Measurements from ENCODE around the gene NYNRIN.

The NYNRIN gene

GRCh38 chr14:24397639-24398292 lies 1.0 kb upstream of the NYNRIN start:
- Histone ChIP-seq H3K4me1 (ENCODE audit: control insufficient read depth, insufficient read depth, low read length) (peaks cover 19% of the 10 kb centered on the region), H3K9me3 (ENCODE audit: control insufficient read depth, low read length) (no peaks in the 10 kb centered on the region), H3K27me3 (replicated peaks; ENCODE audit: control insufficient read depth, insufficient read depth, low read length) (no peaks in the 10 kb centered on the region), H3K9ac (ENCODE audit: low read length) (peak overlapping the region; percentile 35), H3K4me3 (ENCODE audit: low read length) (no peak overlapping the region), H3K36me3 (ENCODE audit: control insufficient read depth, insufficient read depth, low read length, severe bottlenecking) (no peaks in the 10 kb centered on the region)
- DNase-seq (ENCODE audit: low read depth) = no peak

GRCh38 chr14:24398293-24398652 lies 530 bp upstream of the NYNRIN start:
- Histone ChIP-seq H3K4me3 (ENCODE audit: low read length) (no peak overlapping the region), H3K9me3 (ENCODE audit: control insufficient read depth, low read length) (no peaks in the 10 kb centered on the region), H3K9ac (ENCODE audit: low read length) (peak overlapping the region; percentile 35), H3K27me3 (replicated peaks; ENCODE audit: control insufficient read depth, insufficient read depth, low read length) (no peaks in the 10 kb centered on the region), H3K4me1 (ENCODE audit: control insufficient read depth, insufficient read depth, low read length) (peaks cover 24% of the 10 kb centered on the region), H3K36me3 (ENCODE audit: control insufficient read depth, insufficient read depth, low read length, severe bottlenecking) (no peaks in the 10 kb centered on the region)
- DNase-seq (ENCODE audit: low read depth) = no peak

- peak; percentile 22 for DNase-seq (ENCODE audit: low read depth)
- Histone ChIP-seq H3K27me3 (replicated peaks; ENCODE audit: control insufficient read depth, insufficient read depth, low read length) (no peaks in the 10 kb centered on the region), H3K9me3 (ENCODE audit: control insufficient read depth, low read length) (no peaks in the 10 kb centered on the region), H3K4me3 (ENCODE audit: low read length) (peak overlapping the region; percentile 76), H3K36me3 (ENCODE audit: control insufficient read depth, insufficient read depth, low read length, severe bottlenecking) (no peaks in the 10 kb centered on the region), H3K9ac (ENCODE audit: low read length) (peak overlapping the region; percentile 67), H3K4me1 (ENCODE audit: control insufficient read depth, insufficient read depth, low read length) (peaks cover 30% of the 10 kb centered on the region)
Measured at GRCh38 chr14:24399447-24399822, 632 bp downstream of the NYNRIN start.

GRCh38 chr14:24399999-24400718 lies 1.4 kb downstream of the NYNRIN start:
- no peak for DNase-seq (ENCODE audit: low read depth)
- H3K9ac ChIP-seq (ENCODE audit: low read length) = no peak overlapping the region
- no peaks in the 10 kb centered on the region for H3K36me3 ChIP-seq (ENCODE audit: control insufficient read depth, insufficient read depth, low read length, severe bottlenecking)
- no peaks in the 10 kb centered on the region for H3K9me3 ChIP-seq (ENCODE audit: control insufficient read depth, low read length)
- H3K4me3 ChIP-seq (ENCODE audit: low read length) = peak overlapping the region; percentile 76
- H3K4me1 ChIP-seq (ENCODE audit: control insufficient read depth, insufficient read depth, low read length) = peaks cover 30% of the 10 kb centered on the region
- no peaks in the 10 kb centered on the region for H3K27me3 ChIP-seq (replicated peaks; ENCODE audit: control insufficient read depth, insufficient read depth, low read length)

- no peak for DNase-seq (ENCODE audit: low read depth)
Measured at GRCh38 chr14:24401810-24402702, 3.3 kb downstream of the NYNRIN start.

GRCh38 chr14:24403294-24403998 lies 4.6 kb downstream of the NYNRIN start:
- no peaks in the 10 kb centered on the region for H3K36me3 ChIP-seq (ENCODE audit: control insufficient read depth, insufficient read depth, low read length, severe bottlenecking)
- peaks cover 30% of the 10 kb centered on the region for H3K4me1 ChIP-seq (ENCODE audit: control insufficient read depth, insufficient read depth, low read length)
- H3K27me3 ChIP-seq (replicated peaks; ENCODE audit: control insufficient read depth, insufficient read depth, low read length) = no peaks in the 10 kb centered on the region
- H3K4me3 ChIP-seq (ENCODE audit: low read length) = peak overlapping the region; percentile 27
- no peaks in the 10 kb centered on the region for H3K9me3 ChIP-seq (ENCODE audit: control insufficient read depth, low read length)
- DNase-seq (ENCODE audit: low read depth) = peak; percentile 57
- H3K9ac ChIP-seq (ENCODE audit: low read length) = no peak overlapping the region

More at GRCh38 chr14:24401810-24402702, 3.3 kb downstream of the NYNRIN start:
- Histone ChIP-seq H3K4me3 (ENCODE audit: low read length) (no peak overlapping the region), H3K9ac (ENCODE audit: low read length) (no peak overlapping the region), H3K27me3 (replicated peaks; ENCODE audit: control insufficient read depth, insufficient read depth, low read length) (no peaks in the 10 kb centered on the region), H3K9me3 (ENCODE audit: control insufficient read depth, low read length) (no peaks in the 10 kb centered on the region), H3K36me3 (ENCODE audit: control insufficient read depth, insufficient read depth, low read length, severe bottlenecking) (no peaks in the 10 kb centered on the region), H3K4me1 (ENCODE audit: control insufficient read depth, insufficient read depth, low read length) (peaks cover 30% of the 10 kb centered on the region)

GRCh38 chr14:24404814-24405213 lies 6.0 kb downstream of the NYNRIN start:
- peaks cover 31% of the 10 kb centered on the region for H3K4me1 ChIP-seq (ENCODE audit: control insufficient read depth, insufficient read depth, low read length)

GRCh38 chr14:24406416-24406815 lies 7.6 kb downstream of the NYNRIN start:
- Histone ChIP-seq H3K4me1 (ENCODE audit: control insufficient read depth, insufficient read depth, low read length) (peaks cover 24% of the 10 kb centered on the region), H3K9ac (ENCODE audit: low read length) (no peak overlapping the region), H3K9me3 (ENCODE audit: control insufficient read depth, low read length) (no peaks in the 10 kb centered on the region), H3K27me3 (replicated peaks; ENCODE audit: control insufficient read depth, insufficient read depth, low read length) (no peaks in the 10 kb centered on the region), H3K4me3 (ENCODE audit: low read length) (no peak overlapping the region), H3K36me3 (ENCODE audit: control insufficient read depth, insufficient read depth, low read length, severe bottlenecking) (no peaks in the 10 kb centered on the region)
- no peak for DNase-seq (ENCODE audit: low read depth)

More at GRCh38 chr14:24404814-24405213, 6.0 kb downstream of the NYNRIN start:
- H3K9me3 ChIP-seq (ENCODE audit: control insufficient read depth, low read length) = no peaks in the 10 kb centered on the region
- no peak for DNase-seq (ENCODE audit: low read depth)
- H3K36me3 ChIP-seq (ENCODE audit: control insufficient read depth, insufficient read depth, low read length, severe bottlenecking) = no peaks in the 10 kb centered on the region
- no peaks in the 10 kb centered on the region for H3K27me3 ChIP-seq (replicated peaks; ENCODE audit: control insufficient read depth, insufficient read depth, low read length)
- H3K4me3 ChIP-seq (ENCODE audit: low read length) = no peak overlapping the region
- H3K9ac ChIP-seq (ENCODE audit: low read length) = no peak overlapping the region

- peaks cover 18% of the 10 kb centered on the region for H3K4me1 ChIP-seq (ENCODE audit: control insufficient read depth, insufficient read depth, low read length)
- H3K4me3 ChIP-seq (ENCODE audit: low read length) = no peak overlapping the region
- no peaks in the 10 kb centered on the region for H3K36me3 ChIP-seq (ENCODE audit: control insufficient read depth, insufficient read depth, low read length, severe bottlenecking)
- DNase-seq (ENCODE audit: low read depth) = no peak
- no peaks in the 10 kb centered on the region for H3K9me3 ChIP-seq (ENCODE audit: control insufficient read depth, low read length)
- H3K9ac ChIP-seq (ENCODE audit: low read length) = no peak overlapping the region
- no peaks in the 10 kb centered on the region for H3K27me3 ChIP-seq (replicated peaks; ENCODE audit: control insufficient read depth, insufficient read depth, low read length)
Measured at GRCh38 chr14:24407608-24408325, 9.0 kb downstream of the NYNRIN start.

- no peaks in the 10 kb centered on the region for H3K36me3 ChIP-seq (ENCODE audit: control insufficient read depth, insufficient read depth, low read length, severe bottlenecking)
- H3K9me3 ChIP-seq (ENCODE audit: control insufficient read depth, low read length) = no peaks in the 10 kb centered on the region
- no peaks in the 10 kb centered on the region for H3K27me3 ChIP-seq (replicated peaks; ENCODE audit: control insufficient read depth, insufficient read depth, low read length)
- no peak overlapping the region for H3K9ac ChIP-seq (ENCODE audit: low read length)
- H3K4me1 ChIP-seq (ENCODE audit: control insufficient read depth, insufficient read depth, low read length) = peaks cover 8% of the 10 kb centered on the region
- H3K4me3 ChIP-seq (ENCODE audit: low read length) = no peak overlapping the region
- DNase-seq (ENCODE audit: low read depth) = no peak
Measured at GRCh38 chr14:24408764-24409163, 10.0 kb downstream of the NYNRIN start.
